Measurements from ENCODE around the gene SERGEF. TPM values are rescaled to one million over a fixed set of nuclear protein-coding genes. Genes with fewer than 3 reads are reported as not detected.

SERGEF gene
- total RNA-seq, 1 experiment from 2014 or later, result 31.4 TPM

GRCh38 chr11:17979770-17980371 lies 33.0 kb downstream of the SERGEF start:
- H2BK5ac ChIP-seq (ENCODE audit: insufficient read length, low read length), result no peak overlapping the region
- no CpG with 5 or more reads among the region's 7 CpGs for WGBS (ENCODE audit: extremely low coverage, insufficient read length, low lambda C conversion rate)
- H3K9ac ChIP-seq (ENCODE audit: extremely low read depth, insufficient read length, low read length), result no peak overlapping the region
- no peak overlapping the region for H3K23ac ChIP-seq (ENCODE audit: insufficient read length, low read depth, low read length)
- H3K27me3 Mint-ChIP-seq (ENCODE audit: low read depth), result no peaks in the 10 kb centered on the region
- no peak overlapping the region for H3K56ac ChIP-seq (ENCODE audit: insufficient read length, low read depth, low read length)
- no peak overlapping the region for H2BK12ac ChIP-seq (ENCODE audit: insufficient read length, low read depth, low read length)
- H4K91ac ChIP-seq (ENCODE audit: insufficient read length, low read depth, low read length), result no peak overlapping the region
- H3K4me1 Mint-ChIP-seq, result peaks cover 0 to 5% of the 10 kb centered on the region in 2 experiments; a peak in 1 of 4 replicates
- H3K79me2 ChIP-seq (ENCODE audit: insufficient read depth, low read length), result no peaks in the 10 kb centered on the region
- H3K4me1 ChIP-seq (ENCODE audit: insufficient read depth, low read length), result no peaks in the 10 kb centered on the region
- H2BK20ac ChIP-seq (ENCODE audit: low read depth, low read length, poor library complexity, severe bottlenecking), result no peak overlapping the region
- H4K5ac ChIP-seq (ENCODE audit: insufficient read length, low read depth, low read length), result no peak overlapping the region
- H2AFZ ChIP-seq (ENCODE audit: low read length), result no peak overlapping the region
- no peaks in the 10 kb centered on the region for H3K27me3 ChIP-seq (ENCODE audit: insufficient read depth, low read length)
- no peak overlapping the region for H3K4me3 Mint-ChIP-seq
- no peak overlapping the region for H2BK15ac ChIP-seq (ENCODE audit: low read depth, low read length)
- no peak overlapping the region for H3K4ac ChIP-seq (ENCODE audit: low read depth, low read length)
- H3K9me3 ChIP-seq (ENCODE audit: control insufficient read depth, low read depth, low read length), result no peaks in the 10 kb centered on the region
- H2BK120ac ChIP-seq (ENCODE audit: low read depth, low read length, poor library complexity, severe bottlenecking), result no peak overlapping the region
- H3K36me3 Mint-ChIP-seq (ENCODE audit: insufficient read depth in 1 of 3, low read depth in 3 of 3), result peaks cover 0 to 7% (median 0%) of the 10 kb centered on the region in 3 experiments; a peak in 2 of 7 replicates
- no peak overlapping the region for H3K4me2 ChIP-seq (ENCODE audit: insufficient read depth, insufficient read length, low read length)
- no peaks in the 10 kb centered on the region for H3K9me3 Mint-ChIP-seq
- H4K8ac ChIP-seq (replicated peaks; ENCODE audit: insufficient read length, low read depth, low read length), result no peak overlapping the region
- no peak overlapping the region for H3T11ph ChIP-seq (ENCODE audit: low read length)
- no peaks in the 10 kb centered on the region for H3K79me1 ChIP-seq (ENCODE audit: insufficient read depth, low read depth, low read length, poor library complexity, severe bottlenecking)
- H2AK5ac ChIP-seq (ENCODE audit: insufficient read length, low read length), result no peak overlapping the region
- TF ChIP-seq, protein P1, sequence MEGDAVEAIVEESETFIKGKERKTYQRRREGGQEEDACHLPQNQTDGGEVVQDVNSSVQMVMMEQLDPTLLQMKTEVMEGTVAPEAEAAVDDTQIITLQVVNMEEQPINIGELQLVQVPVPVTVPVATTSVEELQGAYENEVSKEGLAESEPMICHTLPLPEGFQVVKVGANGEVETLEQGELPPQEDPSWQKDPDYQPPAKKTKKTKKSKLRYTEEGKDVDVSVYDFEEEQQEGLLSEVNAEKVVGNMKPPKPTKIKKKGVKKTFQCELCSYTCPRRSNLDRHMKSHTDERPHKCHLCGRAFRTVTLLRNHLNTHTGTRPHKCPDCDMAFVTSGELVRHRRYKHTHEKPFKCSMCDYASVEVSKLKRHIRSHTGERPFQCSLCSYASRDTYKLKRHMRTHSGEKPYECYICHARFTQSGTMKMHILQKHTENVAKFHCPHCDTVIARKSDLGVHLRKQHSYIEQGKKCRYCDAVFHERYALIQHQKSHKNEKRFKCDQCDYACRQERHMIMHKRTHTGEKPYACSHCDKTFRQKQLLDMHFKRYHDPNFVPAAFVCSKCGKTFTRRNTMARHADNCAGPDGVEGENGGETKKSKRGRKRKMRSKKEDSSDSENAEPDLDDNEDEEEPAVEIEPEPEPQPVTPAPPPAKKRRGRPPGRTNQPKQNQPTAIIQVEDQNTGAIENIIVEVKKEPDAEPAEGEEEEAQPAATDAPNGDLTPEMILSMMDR (conservative IDR thresholded peaks at IDR 0.05), result peak; percentile 90
- H4K20me1 ChIP-seq (ENCODE audit: control insufficient read depth, insufficient read depth, insufficient read length), result no peaks in the 10 kb centered on the region
- no peak overlapping the region for H3K18ac ChIP-seq (ENCODE audit: insufficient read length, low read depth, low read length)
- H3K14ac ChIP-seq (ENCODE audit: insufficient read depth, low read length), result no peak overlapping the region
- no peak overlapping the region for H3K27ac ChIP-seq (ENCODE audit: insufficient read length, low read depth, low read length)
- peak; percentile 64 for DNase-seq
- H3K23me2 ChIP-seq (ENCODE audit: insufficient read length, low read depth, low read length, poor library complexity, severe bottlenecking), result no peaks in the 10 kb centered on the region
- no peak overlapping the region for H3K27ac Mint-ChIP-seq
